Measurements from ENCODE around the gene CREBL2.
A peak's percentile ranks its signal among the peaks of the same experiment; 100 is the strongest.
"Not testable (repeated sequence)": the region's sequence is repeated elsewhere in the genome, so short reads cannot be mapped to it uniquely, and the experiment has no call there.

CREBL2 gene

GRCh38 chr12:12642916-12643315 is 31.2 kb downstream of the CREBL2 start:
- no peak for DNase-seq

DNA sequence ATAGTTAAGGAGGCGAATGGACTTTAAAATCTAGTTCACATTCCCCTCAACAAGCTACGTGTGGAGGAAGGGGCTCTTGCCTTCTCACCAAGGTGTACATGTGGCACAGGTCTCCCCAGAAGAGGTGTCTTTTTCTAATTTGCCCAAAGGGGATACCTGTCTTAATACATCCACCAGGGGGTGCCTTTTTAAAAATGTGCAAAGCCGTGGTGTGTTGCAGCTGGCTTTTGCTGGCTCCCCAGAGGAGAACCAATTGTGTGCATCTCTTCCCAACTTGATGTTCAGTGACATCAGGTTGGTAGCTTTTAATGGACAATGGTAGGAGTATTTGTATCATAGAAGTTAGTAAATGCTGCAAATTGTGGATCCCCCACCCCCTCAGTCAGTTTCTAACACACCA is 33.8 kb downstream of the CREBL2 start:
- DNase-seq, result no peak

DNA sequence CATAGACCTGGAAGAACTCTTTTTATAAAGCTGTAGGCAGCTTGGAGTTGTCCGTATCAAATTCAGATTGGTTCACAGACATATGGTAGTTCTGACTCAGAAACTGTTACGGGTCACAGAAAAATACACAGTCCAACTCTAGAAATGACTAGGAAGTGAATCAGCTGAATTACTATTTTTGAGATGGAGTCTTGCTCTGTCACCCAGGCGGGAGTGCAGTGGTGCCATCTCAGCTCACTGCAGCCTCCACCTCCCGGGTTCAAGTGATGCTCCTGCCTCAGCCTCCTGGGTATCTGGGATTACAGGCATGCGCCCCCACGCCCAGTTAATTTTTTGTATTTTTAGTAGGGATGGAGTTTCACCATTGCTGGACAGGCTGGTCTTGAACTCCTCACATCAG is 34.3 kb downstream of the CREBL2 start:
- not testable (repeated sequence) for DNase-seq

GRCh38 chr12:12646483-12647072 is 34.9 kb downstream of the CREBL2 start:
- no peak for DNase-seq

- no peak for DNase-seq
Measured at GRCh38 chr12:12648284-12648683, 36.6 kb downstream of the CREBL2 start.

- no peak for DNase-seq
Measured at GRCh38 chr12:12648951-12649650, 37.4 kb downstream of the CREBL2 start.

DNA sequence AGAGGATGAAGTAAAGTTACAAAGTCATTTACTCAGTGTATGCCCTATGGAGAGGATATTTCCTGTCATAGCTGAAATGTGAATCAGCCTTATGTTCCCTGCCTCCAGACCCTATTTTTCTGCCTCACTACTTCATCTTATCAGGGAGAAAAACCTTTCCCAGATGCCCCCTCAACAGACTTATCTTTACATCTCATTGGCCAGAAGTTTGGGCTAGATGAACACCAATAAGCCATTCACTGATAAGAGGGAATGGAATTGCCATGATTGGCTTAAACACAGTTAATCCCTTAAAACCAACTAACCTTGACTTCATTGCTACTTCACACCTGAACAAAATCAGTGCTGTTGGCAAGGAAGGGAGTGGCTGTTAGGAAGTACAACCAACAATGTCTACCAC is 40.1 kb downstream of the CREBL2 start:
- no peak for DNase-seq

- DNase-seq, result not testable (repeated sequence)
Measured at GRCh38 chr12:12652704-12653103, 41.0 kb downstream of the CREBL2 start.

- no peak for DNase-seq
Measured at GRCh38 chr12:12653922-12654321, 42.2 kb downstream of the CREBL2 start.

GRCh38 chr12:12654691-12655460 is 43.2 kb downstream of the CREBL2 start:
- no peak for DNase-seq

GRCh38 chr12:12660201-12660600 is 48.5 kb downstream of the CREBL2 start:
- no peak for DNase-seq

DNA sequence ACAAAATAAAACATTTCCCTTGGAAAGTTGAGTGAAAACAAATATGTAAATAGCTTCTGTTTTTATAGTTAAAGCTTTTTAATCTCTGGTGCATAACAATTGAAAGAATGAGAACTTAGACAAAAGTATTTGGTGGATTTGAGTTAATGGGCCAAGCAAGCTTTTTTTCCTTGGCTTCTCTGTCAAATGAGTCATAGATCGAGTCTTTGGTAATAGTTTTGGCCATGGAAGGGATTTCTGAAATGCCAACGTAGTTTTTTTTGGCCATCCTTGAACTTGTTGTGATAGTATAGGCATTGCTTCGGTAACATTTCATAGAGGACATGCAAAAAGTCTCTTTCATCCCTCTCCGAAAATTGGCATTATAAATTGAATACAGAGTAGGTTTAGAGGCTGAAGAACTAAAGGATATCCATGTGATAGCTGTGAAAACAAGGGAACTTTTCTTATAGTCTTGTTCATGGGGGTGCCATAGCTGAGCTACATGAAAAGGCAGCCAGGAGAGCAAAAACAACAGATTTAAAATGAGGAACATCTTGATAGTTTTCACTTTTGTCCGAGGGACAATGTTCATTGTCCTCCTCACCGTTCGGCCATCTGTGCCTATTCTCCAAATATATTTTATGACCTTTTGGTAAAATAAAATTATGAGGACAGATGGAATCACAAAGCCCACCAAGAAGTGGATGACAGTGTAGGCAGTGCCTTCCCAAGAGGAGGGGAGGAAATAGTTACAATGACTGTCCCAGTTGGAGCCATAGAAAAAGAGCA is 49.6 kb downstream of the CREBL2 start:
- peak; percentile 17 for DNase-seq

DNA sequence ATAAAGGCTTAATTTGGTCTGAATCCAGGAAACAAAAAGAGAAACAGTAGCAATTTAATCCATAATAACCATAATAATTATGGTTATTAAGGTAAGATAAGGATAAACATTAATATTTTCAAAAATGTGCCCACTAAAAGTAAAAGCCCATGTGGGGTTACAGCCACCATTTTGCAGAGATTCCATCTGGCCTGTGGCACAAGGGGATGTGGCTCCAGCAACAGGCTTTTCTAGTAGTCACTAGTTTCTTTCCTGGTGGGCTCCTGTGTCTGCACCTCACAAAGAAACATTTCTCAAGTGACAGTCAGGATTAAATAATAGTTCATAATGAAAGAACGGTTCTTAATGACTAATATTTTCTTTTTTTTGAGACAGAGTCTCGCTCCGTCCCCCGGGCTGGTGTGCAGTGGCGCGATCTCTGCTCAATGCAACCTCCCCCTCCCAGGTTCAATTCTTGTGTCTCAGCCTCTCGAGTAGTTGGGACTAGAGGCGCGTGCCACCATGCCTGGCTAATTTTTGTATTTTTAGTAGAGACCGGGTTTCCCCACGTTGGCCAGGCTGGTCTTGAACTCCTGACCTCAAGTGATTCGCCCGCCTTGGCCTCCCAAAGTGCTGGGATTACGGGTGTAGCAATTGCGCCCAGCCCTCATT is 52.1 kb downstream of the CREBL2 start:
- DNase-seq, result no peak

- no peak for DNase-seq
Measured at GRCh38 chr12:12665194-12665593, 53.5 kb downstream of the CREBL2 start.

GRCh38 chr12:12668005-12668404 is 56.3 kb downstream of the CREBL2 start:
- DNase-seq, result no peak

DNA sequence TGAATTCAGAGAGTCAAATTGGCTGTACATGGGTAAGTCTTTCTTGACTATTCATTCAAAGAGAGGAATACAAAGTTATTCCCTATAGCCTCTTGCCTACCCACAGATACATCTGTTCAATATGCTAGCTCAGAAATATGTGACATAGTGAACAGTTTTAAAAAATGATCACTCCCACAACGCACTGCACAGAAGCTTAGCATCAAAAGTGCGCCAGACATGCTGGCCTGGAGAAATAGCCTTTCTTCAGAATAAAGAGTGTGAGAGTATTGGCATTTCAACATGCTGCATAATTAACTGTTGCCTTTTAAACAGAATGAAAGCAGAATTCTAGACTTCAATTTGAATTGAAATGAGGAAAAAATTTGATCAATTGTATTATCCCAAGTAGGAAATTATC is 57.3 kb downstream of the CREBL2 start:
- DNase-seq, result no peak

GRCh38 chr12:12671850-12672660 is 60.4 kb downstream of the CREBL2 start:
- DNase-seq, result no peak

- DNase-seq, result no peak
Measured at GRCh38 chr12:12673296-12673695, 61.6 kb downstream of the CREBL2 start.

DNA sequence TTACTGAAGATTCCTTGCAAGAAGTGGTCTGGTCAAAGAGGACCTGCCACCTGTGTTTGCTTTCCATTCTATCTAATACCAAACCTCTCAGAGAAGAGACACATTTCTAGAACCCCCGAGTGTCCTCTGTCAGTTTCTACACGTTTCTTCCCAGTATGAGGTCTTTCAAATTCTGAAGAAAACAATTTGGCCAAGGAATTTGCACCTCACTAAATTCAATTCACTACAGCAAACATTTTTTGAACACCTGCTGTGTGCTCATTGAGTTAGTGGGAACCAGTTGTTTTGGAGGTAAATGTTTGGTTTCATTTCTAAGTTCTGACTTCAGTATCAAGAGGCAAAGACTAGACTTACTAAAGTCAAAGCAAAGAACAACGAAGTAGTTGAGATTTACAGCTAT is 64.9 kb downstream of the CREBL2 start:
- DNase-seq, result no peak

DNA sequence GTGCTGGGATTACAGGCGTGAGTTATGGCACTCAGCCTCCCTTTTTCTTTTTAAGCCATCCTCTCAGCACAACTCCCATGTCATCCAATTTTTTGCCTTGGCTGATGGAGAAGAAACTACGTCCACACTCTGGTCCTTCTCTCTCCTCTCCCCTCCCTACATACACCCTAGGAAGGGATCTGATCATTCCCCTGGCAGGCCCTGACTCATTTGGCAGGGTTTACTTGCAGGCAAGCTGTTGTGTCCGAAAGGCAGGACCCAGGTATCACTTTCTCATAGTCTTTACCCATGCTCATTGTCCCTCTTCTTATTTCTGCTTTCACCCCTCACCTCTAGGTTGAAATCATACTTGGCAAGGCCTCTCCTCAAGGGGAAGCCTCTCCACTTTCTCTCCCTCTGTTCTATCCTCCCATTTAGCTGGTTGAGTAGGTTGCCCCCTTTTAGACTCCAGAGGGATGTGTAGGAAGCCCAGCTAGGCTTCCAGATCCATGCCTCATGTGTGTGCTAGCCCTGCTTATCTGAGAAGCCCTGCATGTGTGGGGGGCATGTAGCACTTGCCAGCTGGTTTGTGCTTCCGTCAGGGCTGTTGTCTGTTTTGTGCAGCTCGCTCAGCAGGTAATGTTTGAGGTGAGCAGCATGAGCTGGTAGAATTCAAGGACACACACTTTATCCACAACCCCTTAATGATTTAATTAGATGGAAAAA is 69.5 kb downstream of the CREBL2 start:
- DNase-seq, result no peak

GRCh38 chr12:12682284-12682683 is 70.6 kb downstream of the CREBL2 start:
- DNase-seq, result no peak

Measured in NCI-H446 treated with DMSO at 0.1 percent for 48 hours (cell line).